D721Med (cell line): Measurements from ENCODE around the gene FREM3.

ENCODE experiments used
- DNase-seq: peaks from one replicate; pipeline ENCODE4 v3.0.0; 2011; ENCODE audit warnings: low spot score; ENCODE audit not compliant: insufficient read length
- FAIRE-seq: peaks from 2 replicates; lab custom pipeline; 2011; peaks lifted over from hg19 to GRCh38; lab: Jason Lieb, UNC
- TF ChIP-seq, protein P1 (sequence below): IDR thresholded peaks from 2 replicates; pipeline ENCODE4 v1.5.1; 2012; ENCODE audit warnings: mild to moderate bottlenecking, control low read depth; ENCODE audit not compliant: insufficient read depth; ENCODE audit errors: missing control alignments

FREM3 gene

GRCh38 chr4:143668930-143669552 is 31.4 kb downstream of the FREM3 start:
- FAIRE-seq (no peak), DNase-seq (no peak)
- TF ChIP-seq, protein P1, sequence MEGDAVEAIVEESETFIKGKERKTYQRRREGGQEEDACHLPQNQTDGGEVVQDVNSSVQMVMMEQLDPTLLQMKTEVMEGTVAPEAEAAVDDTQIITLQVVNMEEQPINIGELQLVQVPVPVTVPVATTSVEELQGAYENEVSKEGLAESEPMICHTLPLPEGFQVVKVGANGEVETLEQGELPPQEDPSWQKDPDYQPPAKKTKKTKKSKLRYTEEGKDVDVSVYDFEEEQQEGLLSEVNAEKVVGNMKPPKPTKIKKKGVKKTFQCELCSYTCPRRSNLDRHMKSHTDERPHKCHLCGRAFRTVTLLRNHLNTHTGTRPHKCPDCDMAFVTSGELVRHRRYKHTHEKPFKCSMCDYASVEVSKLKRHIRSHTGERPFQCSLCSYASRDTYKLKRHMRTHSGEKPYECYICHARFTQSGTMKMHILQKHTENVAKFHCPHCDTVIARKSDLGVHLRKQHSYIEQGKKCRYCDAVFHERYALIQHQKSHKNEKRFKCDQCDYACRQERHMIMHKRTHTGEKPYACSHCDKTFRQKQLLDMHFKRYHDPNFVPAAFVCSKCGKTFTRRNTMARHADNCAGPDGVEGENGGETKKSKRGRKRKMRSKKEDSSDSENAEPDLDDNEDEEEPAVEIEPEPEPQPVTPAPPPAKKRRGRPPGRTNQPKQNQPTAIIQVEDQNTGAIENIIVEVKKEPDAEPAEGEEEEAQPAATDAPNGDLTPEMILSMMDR, result no peak

- DNase-seq (no peak), FAIRE-seq (peak; percentile 44)
- TF ChIP-seq, protein P1, result no peak
Observed at GRCh38 chr4:143667461-143667860, 33.0 kb downstream of the FREM3 start.

- DNase-seq (no peak), FAIRE-seq (no peak)
- TF ChIP-seq, protein P1, result no peak
Observed at GRCh38 chr4:143658336-143658735, 42.1 kb downstream of the FREM3 start.

- FAIRE-seq, result no peak
- no peak for DNase-seq
- TF ChIP-seq, protein P1, result no peak
Observed at GRCh38 chr4:143654571-143654970, 45.9 kb downstream of the FREM3 start.

DNA sequence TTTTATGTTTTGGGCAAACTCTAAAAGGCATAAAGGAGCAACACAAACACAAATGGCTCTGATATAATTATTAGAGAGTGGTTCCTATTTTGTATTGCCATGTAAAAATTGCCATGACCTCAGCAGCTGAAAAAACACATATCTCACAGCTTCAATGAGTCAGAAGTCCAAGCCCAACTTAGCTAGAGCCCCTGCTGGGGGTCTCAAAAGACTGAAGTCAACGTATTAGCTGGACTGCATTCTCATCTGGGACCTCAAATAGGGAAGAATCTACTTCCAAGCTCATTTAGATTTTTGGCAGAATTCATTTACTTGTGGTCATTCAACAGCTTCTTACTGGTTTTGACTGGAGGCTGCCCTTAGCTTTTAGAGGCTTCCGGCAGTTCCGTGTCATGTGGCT is 47.4 kb downstream of the FREM3 start:
- no peak for DNase-seq

DNA sequence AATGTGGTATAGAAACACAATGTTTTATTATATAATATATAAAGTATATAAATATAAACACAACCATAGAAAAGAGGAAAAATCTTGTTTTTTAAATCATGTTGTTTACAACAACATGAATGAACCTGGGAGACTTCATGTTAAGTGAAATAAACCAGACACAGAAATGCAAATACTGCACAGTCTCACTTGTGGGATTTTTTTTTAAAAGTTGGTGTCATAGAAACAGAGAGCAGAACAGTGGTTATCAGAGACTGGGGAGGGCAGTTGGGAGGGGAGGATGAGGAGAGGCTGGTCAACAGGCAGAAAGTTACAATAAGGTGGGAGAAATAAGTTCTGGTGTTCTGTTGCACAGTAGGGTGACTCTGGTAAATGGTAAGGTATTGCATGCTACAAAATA is 57.1 kb downstream of the FREM3 start:
- no peak for FAIRE-seq
- TF ChIP-seq, protein P1, result no peak

More for the DNA sequence above, 47.4 kb downstream of the FREM3 start:
- TF ChIP-seq, protein P1, result no peak
- no peak for FAIRE-seq

DNA sequence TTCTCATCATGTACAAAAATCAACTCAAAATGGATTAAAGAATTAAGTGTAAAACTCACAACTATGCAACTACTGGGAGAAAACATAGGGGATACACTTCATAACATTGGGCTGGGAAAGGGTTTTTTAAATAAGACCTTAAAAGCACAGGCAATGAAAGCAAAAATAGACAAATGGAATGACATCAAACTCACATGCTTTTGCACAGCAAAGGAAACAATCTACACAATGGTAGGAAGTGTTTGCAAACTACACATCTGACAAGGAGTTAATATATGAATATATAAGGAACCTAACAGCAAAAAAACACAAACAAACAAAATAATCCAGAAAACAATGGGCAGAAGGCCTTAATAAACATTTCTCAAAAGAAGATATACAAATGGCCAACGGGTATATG is 57.9 kb downstream of the FREM3 start:
- no peak for DNase-seq
- FAIRE-seq, result no peak
- TF ChIP-seq, protein P1, result no peak

More for the DNA sequence above, 57.1 kb downstream of the FREM3 start:
- DNase-seq, result no peak
